Colon (tissue), 2 donors: ENCODE results near the gene RNF207.

Experiments used
- FAIRE-seq: peaks from 2 replicates; lab custom pipeline; 2012; peaks lifted over from hg19 to GRCh38; lab: Jason Lieb, UNC
- donor health status: control.
- donor health status: control.

RNF207 gene

DNA sequence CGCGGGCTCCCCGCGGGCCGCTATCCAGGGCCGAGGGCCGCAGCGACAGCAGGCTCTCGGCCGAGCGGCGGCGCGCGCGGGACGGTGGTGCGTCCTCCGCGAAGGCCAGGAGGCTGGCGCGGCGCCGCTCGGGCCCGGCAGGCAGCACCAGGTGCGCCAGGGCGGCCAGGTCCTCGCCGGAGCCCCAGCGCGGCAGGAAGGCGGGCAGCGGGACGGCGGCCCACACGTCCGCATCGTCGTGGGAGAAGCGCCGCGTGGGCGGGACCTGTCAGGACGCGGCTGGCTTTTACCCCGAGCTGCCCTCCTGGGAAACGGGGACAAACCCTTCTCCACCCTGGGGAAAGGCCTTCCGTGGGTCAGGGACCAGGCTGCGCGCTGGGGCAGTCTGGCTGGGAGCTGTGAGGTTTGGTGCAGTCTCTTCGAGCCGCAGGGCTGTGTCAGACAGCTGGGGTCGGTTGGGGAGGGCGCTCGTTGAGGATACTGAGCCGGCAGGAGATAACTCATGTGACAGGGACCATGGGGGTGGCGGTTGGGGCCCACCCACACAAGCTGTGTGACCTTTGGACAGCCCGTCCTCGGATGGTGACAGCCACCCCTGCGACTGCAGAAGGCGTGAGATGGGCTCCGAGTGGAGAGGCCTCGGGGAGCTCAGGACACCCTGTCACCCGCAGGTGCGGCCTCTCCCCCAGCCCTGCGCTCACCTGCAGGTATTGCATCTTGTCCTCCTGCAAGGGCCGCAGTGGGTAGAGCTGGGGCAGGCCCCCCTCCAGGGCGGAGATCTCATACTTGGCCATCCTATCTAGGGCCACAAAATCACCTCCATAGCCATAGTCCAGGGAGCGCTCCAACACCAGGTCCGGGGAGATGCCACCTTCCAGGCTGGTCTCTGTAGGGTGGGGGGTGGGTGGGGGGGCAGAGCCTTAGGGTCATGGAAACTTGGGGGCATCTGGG, 44.1 kb downstream of the RNF207 start:
- FAIRE-seq = no peak

DNA sequence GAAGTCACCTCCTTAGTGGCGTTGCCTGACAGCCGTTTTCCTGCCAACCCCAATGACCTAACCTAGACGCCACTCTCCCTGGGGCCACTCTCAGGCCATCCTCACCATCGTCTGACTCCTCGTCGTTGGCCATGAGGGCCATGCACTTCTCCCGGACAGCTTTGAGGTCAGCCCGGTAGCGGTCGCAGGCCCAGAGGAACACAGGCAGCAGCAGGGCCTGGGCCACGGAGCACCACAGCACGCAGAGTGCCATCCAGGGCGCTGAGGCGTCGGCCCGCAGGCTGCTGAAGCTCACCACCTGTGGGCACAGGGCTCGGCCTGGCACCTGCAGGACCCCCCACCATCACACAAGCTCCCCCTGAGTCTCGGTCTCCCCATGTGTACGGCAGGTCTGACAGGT, 45.3 kb downstream of the RNF207 start:
- FAIRE-seq = no peak

DNA sequence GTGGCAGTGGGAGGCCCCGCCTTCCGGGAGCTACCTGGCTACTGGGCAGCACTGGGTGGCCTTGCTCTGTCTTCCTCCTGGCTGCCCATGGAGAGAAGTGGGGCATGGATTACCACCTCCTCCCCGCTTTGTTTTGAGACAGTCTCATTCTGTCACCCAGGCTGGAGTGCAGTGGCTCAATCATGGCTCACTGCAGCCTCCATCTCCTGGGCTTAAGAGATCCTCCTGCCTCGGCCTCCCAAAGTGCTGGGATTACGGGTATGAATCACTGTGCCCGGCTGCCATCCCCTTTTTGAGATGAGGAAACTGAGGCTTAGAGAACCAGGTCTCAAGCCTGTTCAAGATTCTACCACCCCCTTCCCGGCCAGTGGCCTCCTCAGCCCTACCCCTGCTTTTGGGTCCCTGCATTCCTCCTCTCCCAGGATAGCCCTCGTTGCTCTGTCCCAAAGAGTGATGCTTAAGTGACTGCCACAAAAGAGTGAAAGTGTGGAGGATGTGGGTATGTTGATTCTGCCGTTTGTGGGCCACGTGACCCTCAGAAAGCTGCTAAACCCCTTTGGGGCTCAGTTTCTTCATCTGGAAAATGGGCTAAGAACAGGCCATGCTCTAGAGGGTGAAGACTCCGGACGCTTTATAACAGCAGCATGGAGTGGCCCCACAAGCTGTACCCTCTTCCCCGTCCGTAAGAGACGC, 45.9 kb downstream of the RNF207 start:
- FAIRE-seq = no peak

DNA sequence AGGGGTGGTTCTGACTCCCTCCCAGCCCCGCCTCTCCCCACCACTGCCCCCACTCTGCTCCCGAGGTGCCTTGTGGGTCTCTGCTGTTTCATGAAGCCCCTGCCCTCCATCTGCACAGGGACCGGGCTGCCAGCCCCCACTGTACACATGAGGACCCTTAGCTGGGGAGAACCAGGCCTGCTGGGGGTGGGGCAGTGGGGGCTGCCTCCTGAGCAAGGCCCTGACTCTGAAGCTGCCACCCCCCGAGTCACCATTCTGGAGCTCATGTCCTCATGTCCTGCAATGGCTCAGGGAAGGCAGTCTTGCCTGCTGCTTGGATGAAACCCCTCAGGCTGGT, 46.4 kb downstream of the RNF207 start:
- no peak for FAIRE-seq

DNA sequence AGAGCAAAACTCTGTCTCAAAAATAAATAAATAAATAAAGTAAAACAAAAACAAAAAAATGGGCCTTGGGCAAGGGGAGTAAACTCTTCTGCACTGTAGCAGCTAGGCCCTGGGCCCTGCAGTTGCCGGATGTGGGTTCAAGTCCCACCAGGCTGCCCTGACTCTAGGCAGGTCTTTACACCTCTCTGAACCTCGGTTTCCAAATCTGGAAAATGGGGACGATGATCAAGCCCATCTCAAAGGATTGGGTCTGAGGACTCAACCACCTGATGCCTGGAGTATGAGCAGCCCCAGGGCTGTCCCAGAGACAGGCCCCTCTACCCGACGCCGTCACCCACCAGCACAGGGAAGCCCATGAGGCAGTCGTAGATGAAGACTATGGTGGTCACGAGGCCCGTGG, 47.5 kb downstream of the RNF207 start:
- no peak for FAIRE-seq

DNA sequence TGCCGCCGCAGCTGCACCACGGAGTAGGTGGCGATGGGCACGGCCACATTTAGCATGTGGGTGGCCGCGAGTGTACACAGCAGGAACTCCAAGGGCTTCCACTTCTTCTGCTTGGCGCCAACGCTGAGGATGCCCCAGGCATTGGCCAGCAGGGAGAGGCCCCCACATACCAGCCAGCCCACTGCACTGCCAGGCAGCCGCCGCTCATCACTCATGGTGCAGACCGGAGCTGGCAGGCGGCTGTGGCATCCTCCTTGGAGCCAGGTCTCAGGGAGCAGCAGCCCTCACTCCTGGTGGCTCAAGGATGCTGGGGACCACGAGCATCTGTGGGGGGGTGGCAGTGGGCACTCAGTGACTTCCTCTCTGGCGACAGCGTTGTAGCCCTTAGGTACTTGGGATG, 48.8 kb downstream of the RNF207 start:
- FAIRE-seq = no peak

DNA sequence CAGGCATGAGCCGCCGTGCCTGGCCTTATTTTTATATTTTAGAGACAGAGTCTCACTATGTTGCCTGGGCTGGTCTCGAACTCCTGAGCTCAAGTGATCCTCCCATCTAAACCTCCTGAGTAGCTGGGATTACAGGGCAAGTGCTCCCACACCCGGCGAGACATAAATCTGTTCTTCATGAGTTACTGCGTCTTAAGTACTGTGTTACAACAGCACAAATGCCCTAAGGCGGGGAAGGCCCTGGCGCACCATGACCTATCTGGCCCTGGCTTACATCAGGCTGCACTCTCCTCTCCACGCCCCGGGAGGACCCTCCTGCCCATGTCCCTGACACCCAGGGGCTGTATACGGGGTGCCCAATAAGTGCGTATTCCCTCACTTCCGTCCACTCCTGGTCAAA, 50.7 kb downstream of the RNF207 start:
- FAIRE-seq = no peak

DNA sequence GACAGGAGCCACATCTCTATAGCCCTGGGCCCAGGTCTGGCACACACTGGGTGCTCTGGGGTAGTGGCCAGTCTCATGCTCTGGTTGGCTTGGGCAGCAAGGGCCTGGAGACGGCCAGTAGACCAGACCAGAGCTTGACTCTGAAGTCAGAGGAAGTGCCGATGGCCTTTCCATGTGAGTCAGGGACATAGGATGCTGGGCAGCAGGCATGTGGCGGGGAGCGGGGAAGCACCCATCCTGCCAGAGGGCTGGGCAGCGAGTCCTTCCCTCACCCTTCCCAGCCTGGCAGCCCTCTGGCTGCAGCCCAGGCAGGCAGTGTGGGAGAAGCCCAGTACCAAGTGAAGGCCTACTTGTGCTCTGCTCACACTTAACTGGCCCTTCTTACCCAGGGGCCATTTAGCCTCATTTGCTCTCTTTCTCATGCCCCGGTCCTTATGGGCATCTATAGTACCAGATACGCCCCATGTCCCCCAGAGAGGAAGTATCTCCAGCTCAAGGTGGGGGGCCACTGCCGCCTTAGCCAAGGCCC, 51.7 kb downstream of the RNF207 start:
- FAIRE-seq = no peak

DNA sequence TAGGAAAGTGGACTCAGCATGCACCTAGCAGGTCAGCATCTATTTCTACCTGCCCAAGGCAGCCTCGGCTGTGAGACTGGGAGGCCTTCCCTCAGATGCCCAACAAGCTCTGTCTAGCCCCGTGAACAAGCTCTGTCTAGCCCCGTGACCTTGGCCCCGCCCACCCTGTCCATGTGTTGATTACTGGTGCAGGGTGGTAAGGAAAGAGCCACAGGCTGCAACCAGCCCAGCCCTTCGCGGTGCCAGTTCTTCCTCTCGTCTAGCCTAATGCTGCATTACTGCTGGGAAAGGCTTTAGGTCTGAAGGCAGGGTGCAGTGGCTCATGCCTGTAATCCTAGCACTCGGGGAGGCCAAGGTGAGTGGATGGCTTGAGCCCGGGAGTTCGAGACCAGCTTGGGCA, 52.8 kb downstream of the RNF207 start:
- FAIRE-seq = no peak

DNA sequence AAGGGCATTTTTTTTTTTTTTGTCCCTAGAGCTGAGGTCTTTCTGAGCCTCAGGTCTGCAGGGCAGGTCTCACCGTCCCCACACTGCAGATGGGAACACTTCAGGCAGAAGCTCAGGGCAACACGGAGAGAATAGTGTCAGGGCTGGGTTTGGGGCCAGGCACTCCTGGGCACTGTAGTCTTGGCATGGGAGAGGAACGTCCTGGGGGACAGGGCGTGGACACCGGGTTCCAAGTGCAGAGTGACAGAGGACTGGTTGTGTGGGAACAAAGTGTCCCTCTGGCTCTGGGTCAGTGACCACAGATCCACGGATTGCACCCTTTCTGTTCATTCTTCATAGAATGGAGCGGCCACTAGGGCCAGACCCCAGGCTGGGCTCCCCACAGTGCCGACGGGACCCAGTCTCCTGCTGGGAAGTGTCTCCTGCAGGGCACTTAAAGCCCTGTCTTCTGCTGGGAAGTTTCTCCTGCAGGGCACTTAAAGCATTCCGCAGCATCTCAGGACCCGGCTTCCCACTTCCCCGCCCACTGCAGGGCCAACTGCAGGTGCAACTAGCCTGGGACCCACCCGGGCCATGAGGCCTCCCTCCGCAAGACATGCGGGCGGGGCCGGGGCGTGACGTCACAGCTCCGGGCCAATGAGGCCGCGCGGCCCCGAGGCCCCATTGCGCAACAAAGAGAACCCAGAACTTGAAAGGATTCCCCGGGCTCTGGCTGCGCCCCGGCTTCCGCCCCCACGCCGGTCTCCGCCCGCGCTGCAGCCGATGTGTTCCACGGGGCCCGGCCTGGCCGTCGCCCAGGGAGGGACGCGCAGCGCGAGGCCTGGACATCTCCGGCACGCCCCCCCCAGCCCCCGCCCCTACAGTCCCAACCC, 53.8 kb downstream of the RNF207 start:
- FAIRE-seq = no peak

DNA sequence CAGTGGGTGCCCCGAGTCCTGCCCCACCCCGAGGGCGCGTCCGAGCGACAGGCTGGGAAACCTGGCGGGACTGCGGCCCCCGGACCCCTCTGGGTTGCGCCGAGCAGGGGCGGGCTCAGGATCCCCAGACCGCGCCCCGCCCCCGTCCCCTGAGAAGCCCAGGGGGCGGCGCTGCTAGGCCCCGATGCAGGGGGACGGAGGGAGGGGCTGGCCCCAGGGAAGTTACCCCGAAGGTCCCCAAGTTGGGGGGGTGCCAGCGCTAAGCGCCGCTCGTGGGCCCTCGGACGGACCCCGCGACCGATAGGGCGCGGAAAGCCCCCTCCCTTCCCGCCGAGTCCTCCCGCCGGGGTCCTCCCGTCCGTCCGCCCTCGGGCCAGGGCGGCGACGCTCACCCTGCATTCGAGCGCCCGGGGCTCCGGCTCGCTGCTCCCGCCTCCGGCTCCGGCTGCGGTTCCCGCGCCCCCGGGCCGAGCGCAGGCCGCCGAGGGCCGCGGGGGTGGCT, 54.6 kb downstream of the RNF207 start:
- FAIRE-seq = no peak

DNA sequence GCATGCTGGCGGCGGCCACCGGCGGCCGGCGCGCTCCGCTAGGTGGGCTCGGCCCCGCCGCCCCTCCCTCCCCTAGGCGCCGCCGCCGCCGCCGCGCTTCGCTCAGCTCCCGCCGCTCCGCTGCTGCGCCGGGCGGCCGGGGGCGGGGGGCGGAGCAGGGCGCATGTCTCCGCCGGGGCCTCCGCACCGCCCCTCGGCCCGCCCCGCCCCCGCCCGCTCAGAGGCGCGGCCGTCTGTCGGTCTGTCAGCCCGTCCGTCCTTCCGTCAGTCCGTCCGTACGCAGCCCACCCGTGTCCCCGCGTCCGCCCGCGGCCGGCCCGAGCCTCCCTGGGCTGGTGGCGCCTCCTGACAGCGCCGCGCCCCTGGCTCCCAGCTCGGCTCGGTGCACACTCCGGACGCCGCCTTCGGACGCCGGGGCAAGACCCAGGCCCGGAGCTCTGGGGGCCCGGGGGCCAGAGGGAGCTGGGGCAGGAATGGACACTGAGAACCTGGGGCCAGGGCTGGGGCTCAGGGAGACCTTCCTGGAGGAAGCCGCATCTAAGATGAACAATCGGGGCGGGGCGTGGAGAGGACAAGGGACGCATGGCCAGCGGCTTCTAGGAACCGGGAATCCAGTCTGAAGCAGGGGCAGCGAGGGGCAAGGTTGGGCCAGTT, 55.2 kb downstream of the RNF207 start, which contains the start of gene GPR153:
Gene GPR153, minus strand, starts transcription at position 138 of the 654 bp plus-strand sequence. CDS start 6,193 bp downstream, outside the sequence.
- FAIRE-seq = no peak

DNA sequence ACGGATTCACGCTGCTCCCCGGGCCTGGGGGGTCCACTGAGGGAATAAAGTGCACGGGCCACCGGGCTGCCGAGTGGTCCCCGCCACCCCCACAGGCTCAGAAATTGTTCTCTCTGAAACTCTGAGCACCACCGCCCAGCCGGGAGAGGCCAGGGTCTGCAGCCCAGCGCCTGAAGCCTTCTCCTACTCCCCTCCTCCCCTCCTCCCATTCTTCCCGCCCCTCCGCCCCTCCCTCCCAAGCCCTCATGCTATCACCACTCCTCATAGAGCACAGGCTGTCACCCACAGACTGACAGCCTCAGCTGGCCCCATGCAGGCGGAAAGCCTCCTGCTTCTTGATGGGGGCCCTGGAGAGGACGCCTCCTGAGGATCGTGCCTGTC, 55.7 kb downstream of the RNF207 start:
- FAIRE-seq = no peak

DNA sequence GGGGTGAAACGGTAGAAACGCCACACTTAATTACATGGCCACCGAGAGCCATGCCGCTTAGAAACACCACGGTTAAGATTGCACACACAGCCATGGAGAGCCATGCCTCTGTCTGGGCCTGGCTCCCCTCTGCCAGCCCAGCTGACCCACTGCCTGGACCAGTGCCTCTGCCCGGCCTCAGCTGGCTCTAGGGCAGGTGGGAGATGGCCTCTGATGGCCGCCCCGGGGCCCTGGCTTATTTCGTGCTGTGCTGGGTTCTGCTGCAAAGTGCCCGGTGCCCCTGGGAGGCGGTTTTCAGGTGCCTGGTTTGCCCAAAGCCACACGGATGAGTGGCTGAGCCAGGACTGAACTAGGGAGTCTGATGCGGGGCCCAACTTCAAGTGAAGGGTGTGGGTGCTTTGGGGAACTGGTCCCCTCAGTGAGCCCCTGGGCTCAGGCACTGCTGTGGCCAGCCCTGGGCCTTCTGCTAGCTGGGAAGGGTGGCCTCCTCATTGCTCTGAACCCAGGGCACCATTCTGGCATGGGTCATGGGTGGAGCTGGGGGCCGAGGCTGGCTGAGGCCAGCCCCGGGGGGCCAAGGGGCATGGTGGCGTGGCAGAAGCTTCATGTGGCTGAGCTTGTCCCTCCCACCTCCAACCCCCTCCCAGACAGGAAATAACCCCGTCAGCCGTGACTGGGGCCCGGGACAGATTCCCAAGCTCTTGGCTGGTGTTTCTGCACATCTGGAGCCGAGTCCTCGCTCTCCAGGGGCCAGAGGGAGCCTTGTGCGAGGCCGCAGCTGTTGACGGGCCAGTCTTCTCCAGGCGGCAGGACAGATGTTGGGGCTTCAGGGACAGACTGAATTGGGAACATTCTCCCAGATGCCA, 56.9 kb downstream of the RNF207 start:
- FAIRE-seq = no peak

DNA sequence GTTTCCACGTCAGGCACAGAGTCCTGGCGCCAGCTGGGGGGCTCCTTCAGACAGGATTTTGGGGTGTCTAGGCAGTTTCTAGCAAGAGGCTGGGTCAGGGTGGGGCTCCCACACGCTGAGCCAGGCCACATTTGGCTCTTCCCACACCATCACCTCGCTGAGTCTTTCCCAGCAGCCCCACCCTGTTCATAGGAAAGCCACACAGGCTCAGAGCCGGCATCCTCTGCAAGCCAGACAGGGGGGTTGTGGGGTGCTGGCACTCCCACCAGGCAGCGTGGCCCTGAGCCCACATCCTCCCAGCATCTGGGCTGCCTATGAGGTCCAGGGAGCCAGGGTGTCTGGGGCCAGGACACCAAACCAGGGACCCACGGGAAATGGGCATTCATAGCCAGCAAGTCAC, 57.8 kb downstream of the RNF207 start:
- FAIRE-seq = no peak

DNA sequence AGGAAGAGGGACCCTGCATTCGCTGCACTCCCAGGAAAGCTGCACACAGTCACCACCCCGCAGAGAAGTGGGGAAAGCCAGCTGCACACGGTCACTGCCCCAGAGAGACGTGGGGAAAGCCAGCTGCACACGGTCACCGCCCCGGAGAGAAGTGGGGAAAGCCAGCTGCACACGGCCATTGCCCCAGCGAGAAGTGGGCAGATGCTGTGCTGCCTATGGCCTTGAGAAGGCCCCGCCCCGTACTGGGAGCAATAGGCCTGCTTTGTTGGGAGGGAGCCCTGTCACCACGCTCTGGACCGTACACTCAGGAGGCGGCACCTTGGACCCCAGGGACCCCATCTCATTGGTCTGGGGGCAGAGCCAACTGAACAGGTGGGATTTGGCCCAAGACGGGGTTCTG, 59.2 kb downstream of the RNF207 start:
- FAIRE-seq = no peak

DNA sequence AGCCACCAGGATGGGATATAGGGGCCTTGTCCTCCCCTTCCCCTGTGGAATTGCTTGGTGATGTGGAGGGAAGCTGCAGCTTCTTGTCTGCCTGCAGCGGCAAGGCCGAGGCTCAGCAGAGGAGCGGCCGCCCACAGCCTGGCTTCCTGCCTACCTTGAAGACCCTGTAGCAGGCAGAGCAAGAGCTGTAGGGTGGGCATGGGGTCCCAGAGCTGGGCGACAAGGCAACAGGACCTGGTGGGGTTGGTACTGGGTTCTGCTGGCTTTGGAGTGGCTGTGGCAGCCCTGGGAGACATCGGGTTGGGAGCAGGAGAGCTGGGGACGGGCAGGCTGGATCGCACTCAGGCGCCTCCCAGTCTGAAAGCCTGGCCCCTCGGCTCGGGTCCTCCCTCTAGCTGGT, 60.7 kb downstream of the RNF207 start:
- no peak for FAIRE-seq

DNA sequence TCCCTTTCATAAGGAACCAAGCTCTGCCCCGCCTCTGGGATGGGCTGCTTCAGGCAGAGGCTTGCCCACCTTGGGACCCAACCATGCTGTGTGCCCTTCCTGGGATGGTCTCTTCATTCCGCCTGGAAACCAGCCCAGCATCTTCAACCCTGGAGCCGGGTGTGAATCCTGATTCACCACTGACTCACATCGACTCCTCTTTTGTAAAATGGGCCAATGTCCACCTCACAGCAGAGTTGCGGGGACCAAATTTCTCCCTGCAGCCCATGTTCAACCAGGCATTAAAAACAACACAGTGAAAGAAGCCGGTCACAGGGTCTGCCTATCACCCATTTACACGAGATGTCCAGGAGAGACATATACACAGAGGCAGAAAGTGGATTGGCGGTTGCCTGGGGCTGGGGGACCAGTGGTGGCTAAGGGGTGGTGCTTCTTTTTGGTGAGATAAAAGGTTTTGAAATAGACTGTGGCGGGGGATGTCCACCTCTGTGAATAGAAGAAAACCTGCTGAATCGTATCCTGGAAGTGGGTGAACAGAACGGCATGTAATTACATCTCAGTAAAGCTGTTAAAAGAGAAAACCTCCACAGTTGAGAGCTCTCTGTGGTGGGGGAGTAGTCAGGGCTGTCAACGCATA, 61.9 kb downstream of the RNF207 start:
- no peak for FAIRE-seq

DNA sequence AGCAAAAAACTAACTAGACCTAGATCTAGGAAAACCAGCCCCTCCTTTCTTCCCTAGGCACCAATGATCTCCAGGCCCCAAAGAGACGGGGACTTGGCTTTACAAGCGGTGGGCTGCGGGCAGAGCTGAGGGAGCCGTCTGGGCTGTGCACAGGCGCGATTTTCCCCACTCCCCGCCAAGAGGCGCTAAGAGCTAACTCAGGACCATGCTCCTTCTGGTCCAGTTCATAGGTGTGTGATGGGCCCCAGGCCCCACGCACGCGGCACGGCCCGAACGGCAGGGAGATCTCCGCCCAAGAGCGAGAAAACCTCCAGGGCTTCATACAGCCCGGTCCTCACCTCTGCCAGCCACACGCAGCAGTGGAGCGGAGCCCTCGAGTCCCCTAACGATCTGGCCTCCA, 62.5 kb downstream of the RNF207 start:
- no peak for FAIRE-seq

DNA sequence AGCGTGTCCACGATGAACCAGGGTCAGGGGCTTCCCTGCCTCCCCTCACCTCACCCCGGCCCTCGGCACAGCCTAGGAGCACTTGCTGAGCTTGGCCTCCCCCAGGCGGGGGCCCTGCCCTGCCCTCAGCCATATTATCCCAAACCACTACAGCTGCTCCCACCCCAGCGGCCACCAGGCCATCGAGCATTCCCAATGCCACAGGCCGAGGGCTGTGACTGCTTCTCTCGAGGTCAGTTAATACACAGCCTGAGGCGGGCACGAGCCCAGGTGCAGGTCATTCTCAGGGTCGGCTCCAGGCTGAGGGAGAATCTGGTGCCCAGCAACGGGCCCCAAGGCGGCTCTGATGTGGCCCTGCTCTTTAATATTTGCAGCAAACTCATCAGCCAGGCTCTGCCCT, 63.4 kb downstream of the RNF207 start:
- FAIRE-seq = no peak
